OCI-LY7 (cell line): Measurements from ENCODE around the gene GPD2.

Experiments
- EZH2phosphoT487 ChIP-seq: fragments of 200-600 bp; sonication (generic); IDR thresholded peaks from 2 replicates; pipeline ENCODE4 v1.6.1; 2018; ENCODE audit warnings: low read depth, borderline replicate concordance, mild to moderate bottlenecking, mixed run types, antibody characterized with exemption, low read length, moderate library complexity, mixed read lengths
- TF ChIP-seq, protein P1 (sequence below): fragments of 200-600 bp; sonication (generic); conservative IDR thresholded peaks from 2 replicates; pipeline ENCODE4 v1.5.1; 2014; ENCODE audit warnings: mild to moderate bottlenecking, antibody characterized with exemption, low read length, moderate library complexity, mixed read lengths

DNA sequence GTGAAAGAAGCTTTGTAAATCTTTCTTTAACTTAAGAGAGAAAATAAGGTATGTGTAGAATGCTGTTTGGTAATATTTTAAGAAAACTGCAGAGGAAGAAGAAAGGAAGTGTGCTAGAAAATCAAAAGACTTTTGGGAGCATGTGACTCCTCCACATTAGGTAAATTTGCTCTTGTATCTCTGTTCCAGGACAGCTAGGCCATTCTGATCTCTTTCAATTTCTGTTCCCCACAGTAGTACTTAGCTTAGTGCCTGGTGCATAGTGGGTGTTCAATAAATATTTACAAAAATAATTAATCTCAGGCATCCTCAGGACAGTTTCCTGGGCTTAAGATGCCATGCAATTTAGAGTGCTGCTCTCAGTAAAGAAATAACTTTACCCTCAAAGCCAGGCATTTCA, 105.0 kb downstream of the GPD2 start:
- TF ChIP-seq, protein P1, sequence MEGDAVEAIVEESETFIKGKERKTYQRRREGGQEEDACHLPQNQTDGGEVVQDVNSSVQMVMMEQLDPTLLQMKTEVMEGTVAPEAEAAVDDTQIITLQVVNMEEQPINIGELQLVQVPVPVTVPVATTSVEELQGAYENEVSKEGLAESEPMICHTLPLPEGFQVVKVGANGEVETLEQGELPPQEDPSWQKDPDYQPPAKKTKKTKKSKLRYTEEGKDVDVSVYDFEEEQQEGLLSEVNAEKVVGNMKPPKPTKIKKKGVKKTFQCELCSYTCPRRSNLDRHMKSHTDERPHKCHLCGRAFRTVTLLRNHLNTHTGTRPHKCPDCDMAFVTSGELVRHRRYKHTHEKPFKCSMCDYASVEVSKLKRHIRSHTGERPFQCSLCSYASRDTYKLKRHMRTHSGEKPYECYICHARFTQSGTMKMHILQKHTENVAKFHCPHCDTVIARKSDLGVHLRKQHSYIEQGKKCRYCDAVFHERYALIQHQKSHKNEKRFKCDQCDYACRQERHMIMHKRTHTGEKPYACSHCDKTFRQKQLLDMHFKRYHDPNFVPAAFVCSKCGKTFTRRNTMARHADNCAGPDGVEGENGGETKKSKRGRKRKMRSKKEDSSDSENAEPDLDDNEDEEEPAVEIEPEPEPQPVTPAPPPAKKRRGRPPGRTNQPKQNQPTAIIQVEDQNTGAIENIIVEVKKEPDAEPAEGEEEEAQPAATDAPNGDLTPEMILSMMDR: no peak
- TF ChIP-seq EZH2phosphoT487: no peak
